HepG2 (cell line): ENCODE results near the gene PIGX. TPM values are rescaled to one million over a fixed set of nuclear protein-coding genes. Genes with fewer than 3 reads are reported as not detected.

ENCODE experiments used
- CBX2 ChIP-seq, 2 experiments: fragments of 200-600 bp in 1 of 2; sonication (generic); formaldehyde crosslinking in 1 of 2; IDR thresholded peaks; 2 replicates each; pipeline versions ENCODE4 v1.7.0 to v1.8.1; 2018 to 2022; ENCODE audit warnings: low read depth in 2 of 2, low read length in 1 of 2, mild to moderate bottlenecking in 1 of 2, missing genetic modification reagents in 1 of 2
- MBNL3 ChIP-seq: fragments of 250-450 bp; sonication (Bioruptor Pico); conservative IDR thresholded peaks from 2 replicates; pipeline ENCODE4 v1.8.0; 2022; ENCODE audit warnings: mild to moderate bottlenecking, inconsistent platforms
- SOX13 ChIP-seq, 3 experiments: fragments of 450-650 bp in 1 of 3; sonication (generic) in 1 of 3; formaldehyde crosslinking in 1 of 3; IDR thresholded peaks in 2 of 3; conservative IDR thresholded peaks in 1 of 3; 2 replicates each; pipeline versions ENCODE4 v1.5.0 to v1.6.1; 2016 to 2020; ENCODE audit warnings: antibody characterized with exemption in 1 of 3, mild to moderate bottlenecking in 1 of 3, missing compliant biosample characterization in 1 of 3, missing genetic modification reagents in 1 of 3, moderate library complexity in 1 of 3
- XRCC5 ChIP-seq: fragments of 200-400 bp; formaldehyde crosslinking; optimal IDR thresholded peaks from 2 replicates; pipeline ENCODE3; 2017; ENCODE audit warnings: mild to moderate bottlenecking, low read length
- polyA plus RNA-seq, 8 experiments: library from polyadenylated mRNA; depleted of rRNA in 3 of 8; stranded (reverse) in 7 of 8; unstranded in 1 of 8; fragments of >200 nt; fragmentation: Illumina TruSeq in 4 of 8; extraction: Trizol in 4 of 8; gene quantifications; 2 replicates each; pipeline versions ENCODE4 v1.2.1 to v1.2.3, GENCODE V29; 2011 to 2016; ENCODE audit warnings: low read depth in 4 of 8, missing spikeins in 1 of 8, mixed read lengths in 1 of 8; ENCODE audit not compliant: insufficient read depth in 1 of 8
- total RNA-seq, 5 experiments: library from RNA; depleted of rRNA; stranded (reverse); fragments of >200 nt; fragmentation: Illumina TruSeq; extraction: Trizol; gene quantifications; 2 replicates each; pipeline ENCODE4 v1.2.3, GENCODE V29; 2016; ENCODE audit warnings: low read depth in 1 of 5
- TF ChIP-seq, protein P1 (sequence below): sonication (generic); formaldehyde crosslinking; IDR thresholded peaks from 2 replicates; pipeline ENCODE4 v1.4.0; 2020; ENCODE audit warnings: missing genetic modification reagents
- TF ChIP-seq, protein P2 (sequence below): sonication (generic); formaldehyde crosslinking; IDR thresholded peaks from 2 replicates; pipeline ENCODE4 v1.4.0; 2020; ENCODE audit warnings: missing genetic modification reagents

The PIGX gene
- total and polyA plus RNA-seq, 2 of the 13 experiments (the other 11 are each of a cell fraction or from before 2014, with no cell fraction given) = 13.2 to 21.3 TPM

DNA sequence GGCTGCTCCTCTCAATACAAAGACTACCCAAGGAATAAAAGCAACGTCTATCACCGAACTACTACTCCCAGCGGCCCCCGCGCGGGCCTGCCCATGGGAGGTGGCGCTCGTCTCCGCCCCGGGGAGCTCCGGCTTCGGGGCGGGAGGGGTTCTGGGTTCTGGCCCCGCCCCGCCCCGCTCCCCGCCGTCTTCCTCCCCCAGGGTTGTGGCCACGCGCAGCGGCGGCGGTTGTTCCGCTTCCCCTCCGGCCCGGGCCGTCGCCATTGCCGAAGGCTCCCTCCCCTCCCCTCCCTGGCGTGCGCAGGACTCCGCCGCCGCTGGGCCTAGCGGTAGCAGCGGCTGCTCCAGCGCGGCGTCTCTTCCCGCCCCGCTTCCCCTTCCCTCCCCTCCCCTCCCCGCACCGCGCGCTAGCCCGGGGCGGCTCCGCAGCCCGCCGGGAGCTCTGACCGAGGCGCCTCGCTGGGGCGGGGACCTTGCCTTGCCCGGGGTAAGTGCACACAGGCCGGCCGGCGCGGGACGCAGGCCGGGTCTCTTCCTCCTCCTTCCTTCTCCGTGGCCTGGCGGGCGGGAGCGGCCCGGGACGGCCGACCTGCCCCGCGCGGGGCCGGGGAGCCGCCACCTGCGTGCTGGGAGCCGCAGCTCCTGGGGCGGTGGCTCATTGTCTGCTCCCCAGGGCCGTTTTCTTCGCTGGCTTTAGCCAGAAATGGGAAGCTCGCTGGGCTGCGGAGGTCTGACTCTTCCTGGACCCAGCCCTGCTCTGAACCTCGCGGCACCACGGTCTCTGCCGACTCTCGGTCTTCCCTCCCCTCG, 27.7 kb downstream of the PIGX start, which contains the start of gene PAK2 (continued):
- TF ChIP-seq, protein P1, sequence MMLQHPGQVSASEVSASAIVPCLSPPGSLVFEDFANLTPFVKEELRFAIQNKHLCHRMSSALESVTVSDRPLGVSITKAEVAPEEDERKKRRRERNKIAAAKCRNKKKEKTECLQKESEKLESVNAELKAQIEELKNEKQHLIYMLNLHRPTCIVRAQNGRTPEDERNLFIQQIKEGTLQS (CRISPR knock-in tag) = no peak
- TF ChIP-seq, protein P2, sequence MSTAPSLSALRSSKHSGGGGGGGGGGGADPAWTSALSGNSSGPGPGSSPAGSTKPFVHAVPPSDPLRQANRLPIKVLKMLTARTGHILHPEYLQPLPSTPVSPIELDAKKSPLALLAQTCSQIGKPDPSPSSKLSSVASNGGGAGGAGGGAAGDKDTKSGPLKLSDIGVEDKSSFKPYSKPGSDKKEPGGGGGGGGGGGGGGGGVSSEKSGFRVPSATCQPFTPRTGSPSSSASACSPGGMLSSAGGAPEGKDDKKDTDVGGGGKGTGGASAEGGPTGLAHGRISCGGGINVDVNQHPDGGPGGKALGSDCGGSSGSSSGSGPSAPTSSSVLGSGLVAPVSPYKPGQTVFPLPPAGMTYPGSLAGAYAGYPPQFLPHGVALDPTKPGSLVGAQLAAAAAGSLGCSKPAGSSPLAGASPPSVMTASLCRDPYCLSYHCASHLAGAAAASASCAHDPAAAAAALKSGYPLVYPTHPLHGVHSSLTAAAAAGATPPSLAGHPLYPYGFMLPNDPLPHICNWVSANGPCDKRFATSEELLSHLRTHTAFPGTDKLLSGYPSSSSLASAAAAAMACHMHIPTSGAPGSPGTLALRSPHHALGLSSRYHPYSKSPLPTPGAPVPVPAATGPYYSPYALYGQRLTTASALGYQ (CRISPR knock-in tag) = no peak
- TF ChIP-seq MBNL3 (CRISPR knock-in tag) (no peak), SOX13 (IDR thresholded peaks at IDR 0.05) (no peak), SOX13 (CRISPR knock-in tag; conservative IDR thresholded peaks at IDR 0.05 in 1 of 2, IDR thresholded peaks at IDR 0.05 in 1 of 2) (peak in 1 of 2 experiments; percentile 53; a peak in 2 of 4 replicates), XRCC5 (peak; percentile 26), CBX2 (IDR thresholded peaks at IDR 0.05; ENCODE audit: low read depth, low read length) (no peak), CBX2 (CRISPR knock-in tag; IDR thresholded peaks at IDR 0.05; ENCODE audit: low read depth) (no peak)
